ENCODE results near the gene INHBA. TPM values are rescaled to one million over a fixed set of nuclear protein-coding genes. Genes with fewer than 3 reads are reported as not detected.

The INHBA gene
- total RNA-seq, 1 donor from 2014 or later: 0.40 TPM

DNA sequence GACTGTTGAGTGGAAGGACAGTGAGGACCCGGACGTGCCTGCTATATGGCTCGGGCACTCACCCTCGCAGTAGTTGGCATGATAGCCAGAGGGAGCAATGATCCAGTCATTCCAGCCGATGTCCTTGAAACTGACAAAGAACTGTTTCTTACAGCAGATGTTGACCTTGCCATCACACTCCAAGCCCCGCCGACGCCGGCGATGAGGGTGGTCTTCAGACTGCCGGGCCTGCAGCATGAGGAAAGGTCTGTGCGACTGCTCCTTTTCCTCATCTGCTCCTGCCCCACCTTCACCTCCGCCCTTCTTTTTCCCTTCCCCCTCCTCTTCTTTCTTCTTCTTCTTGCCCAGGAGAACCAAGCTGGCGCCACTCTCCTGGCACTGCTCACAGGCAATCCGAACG, 13.1 kb downstream of the INHBA start:
- DNase-seq (ENCODE audit: low read depth in 2 of 2): no peak

DNA sequence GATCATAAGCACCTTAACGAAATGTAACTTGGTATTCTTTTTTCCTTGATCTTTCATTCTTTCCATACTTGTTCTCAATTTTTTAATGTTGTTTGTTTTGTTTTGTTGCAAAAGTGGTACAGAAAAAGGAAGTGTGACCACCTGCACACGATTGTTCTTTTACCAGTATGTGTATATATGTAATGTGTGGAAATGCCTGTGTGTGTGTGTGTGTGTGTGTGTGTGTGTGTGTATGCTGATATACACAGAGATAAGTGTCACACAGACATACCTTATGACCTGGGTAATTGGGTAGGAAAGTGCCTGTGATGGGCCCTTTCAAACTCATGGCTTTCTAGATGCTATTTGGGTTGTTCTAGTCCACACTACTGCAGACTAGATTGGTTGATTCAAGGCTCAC, 14.0 kb downstream of the INHBA start:
- DNase-seq (ENCODE audit: low read depth in 2 of 2): no peak

DNA sequence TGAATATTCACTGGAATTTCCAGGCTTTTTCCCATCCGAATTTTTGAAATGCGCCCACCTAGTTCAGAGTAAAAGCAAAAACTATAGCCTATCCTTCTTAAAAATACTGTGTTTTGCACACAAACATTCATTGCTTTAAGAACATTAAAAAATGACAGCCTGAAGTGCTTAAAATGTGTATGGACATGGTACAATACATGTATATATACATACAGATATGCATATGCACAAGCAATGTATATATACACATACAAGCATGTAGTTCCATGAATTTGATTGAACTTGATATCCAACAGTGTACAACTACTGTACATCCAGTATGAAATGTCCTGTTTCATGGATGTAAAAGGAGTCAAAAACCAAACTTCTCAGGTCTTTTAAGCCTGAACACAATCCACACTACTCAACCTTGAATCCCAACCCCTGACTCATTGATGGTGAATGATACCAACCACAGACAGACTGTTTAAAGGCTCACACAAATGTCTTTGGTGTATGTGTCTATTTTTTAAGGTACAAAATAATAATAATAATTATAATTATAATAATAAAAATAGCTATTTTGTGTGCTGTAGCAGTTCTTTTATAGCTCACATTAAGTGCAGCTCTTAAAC, 14.8 kb downstream of the INHBA start:
- DNase-seq (ENCODE audit: low read depth in 2 of 2): no peak

DNA sequence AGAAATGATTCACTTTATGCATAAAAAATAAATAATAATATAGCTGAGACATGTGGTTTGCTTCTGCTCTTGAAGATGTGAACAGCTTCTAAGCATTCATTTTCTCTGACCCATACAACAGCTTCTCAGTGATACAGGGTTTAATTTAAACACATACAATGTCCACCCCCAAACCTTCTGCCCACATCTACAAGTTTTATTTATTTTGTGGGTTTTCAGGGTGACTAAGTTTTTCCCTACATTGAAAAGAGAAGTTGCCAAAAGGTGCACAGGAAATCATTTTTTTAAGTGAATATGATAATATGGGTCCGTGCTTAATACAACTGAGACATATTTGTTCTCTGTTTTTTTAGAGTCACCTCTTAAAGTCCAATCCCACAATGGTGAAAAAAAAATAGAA, 17.2 kb downstream of the INHBA start:
- DNase-seq (ENCODE audit: low read depth in 2 of 2): peak; percentile 62 to 78

DNA sequence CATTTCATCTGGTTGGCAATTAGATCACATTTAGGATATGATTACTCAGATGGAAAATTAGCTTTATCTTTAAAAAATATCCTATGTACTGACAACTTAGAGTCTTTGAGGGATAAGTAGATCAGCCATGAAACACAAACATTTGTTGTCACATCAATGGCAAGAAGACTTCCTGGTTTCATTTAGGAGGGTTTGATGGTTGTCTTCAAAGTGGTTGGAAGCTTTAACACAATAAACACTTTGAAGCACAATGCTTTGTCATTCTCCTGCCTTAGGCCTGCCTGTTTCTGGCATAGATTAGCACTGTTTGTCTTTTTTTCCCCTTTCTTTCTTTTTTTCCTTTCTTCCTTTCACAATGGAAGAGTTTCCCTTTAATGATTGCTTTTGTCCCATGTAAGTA, 20.5 kb downstream of the INHBA start:
- no peak for DNase-seq (ENCODE audit: low read depth in 2 of 2)

DNA sequence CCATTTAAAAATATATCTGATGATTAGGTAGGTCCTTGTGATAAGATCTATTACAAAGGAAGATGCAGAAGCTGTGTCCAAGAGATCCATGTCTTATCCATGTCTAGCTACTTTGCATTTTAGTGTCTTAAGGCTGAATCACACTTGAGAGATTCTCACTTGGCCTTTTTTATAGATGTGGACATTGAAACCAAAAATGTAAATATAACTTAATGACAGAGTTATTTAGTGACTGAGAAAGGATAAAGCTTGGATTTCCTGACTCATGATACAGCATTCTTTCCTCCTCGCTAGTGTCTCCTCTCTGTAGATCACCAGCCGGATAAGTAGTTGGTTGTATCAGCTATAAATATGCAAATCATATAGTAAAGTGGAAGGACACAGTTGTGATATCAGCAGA, 23.3 kb downstream of the INHBA start:
- no peak for DNase-seq (ENCODE audit: low read depth in 2 of 2)

DNA sequence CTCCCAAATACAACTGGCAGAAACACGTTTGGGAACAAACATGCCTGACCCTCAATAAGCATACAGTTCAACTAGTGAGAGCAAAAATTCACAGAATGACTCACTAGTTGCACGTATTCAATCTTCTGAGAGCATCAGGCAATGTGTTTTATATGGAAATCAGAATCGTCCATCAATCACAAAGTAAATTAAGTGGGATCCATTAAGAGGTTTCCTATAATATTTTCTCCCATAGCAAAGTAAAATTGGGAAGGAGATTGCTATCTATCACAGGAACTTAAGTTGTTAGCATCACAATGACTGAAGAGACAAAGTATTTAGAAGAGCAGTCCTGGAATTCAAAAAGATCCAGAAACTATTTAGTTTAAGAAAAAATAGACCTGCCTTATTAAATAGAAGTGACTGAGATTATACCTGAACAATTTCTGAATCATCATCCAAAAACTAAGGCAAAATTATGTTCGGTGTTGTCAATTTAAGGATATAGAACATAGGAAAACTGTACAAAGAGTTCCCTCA, 28.3 kb downstream of the INHBA start:
- DNase-seq (ENCODE audit: low read depth in 2 of 2): no peak

DNA sequence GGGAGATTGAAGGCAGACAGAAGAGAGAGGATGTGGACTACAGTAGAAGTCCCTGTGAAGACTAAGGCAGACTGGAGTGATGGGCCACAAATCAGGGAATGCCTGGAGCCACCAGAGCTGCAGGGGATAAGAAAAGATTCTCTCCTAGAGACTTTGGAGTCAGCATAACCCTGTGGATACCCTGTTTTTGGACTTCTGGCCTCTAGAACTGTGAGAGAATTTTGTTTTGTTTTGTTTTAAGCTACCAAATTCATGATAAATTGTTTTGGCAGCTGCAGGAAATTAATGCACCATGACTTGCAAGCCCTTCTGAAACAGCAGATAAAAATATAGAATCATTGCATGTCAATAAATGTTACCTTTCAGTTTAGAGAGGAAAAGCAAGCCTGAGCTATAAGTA, 41.3 kb downstream of the INHBA start:
- peak in 1 of 2 donors; percentile 32 for DNase-seq (ENCODE audit: low read depth in 2 of 2)

DNA sequence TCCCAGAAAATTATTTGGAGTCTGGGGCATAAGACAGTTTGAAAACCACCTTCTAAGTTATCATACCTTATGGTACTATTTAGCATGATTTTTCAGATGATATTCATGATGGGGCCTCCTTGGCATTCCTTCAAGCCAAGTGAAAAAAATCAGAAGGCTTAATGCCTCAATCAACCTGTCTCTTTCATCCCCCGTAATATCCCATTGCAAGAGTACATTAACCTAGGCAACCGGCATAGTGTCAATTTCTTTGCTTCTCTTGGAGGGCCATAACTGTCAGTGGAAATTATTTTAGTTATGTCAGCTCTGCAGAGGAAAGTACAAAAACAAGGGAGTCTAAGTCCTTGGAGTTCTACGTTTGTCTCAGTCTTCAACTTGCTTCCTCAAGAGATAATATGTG, 43.4 kb downstream of the INHBA start:
- DNase-seq (ENCODE audit: low read depth in 2 of 2): no peak

DNA sequence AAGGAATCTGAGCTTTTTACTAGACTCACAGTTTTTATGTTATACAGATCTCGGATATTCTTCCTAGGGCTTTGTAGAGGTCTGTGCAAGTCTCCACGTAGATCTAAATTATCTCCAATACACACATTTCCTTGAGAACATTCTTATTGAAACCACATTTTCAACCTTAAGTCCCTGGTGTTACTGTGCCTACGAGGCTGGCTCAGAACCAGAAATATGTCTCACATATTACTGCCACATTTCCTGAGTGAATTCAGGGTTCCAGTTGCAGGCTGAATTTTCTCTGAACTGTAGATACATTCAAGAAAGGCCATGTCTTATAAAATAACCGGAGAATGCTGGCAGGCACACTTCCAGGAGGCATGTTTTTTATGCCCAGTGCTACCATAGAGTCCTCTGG, 46.5 kb downstream of the INHBA start:
- peak in 1 of 2 donors; percentile 90 for DNase-seq (ENCODE audit: low read depth in 2 of 2)

DNA sequence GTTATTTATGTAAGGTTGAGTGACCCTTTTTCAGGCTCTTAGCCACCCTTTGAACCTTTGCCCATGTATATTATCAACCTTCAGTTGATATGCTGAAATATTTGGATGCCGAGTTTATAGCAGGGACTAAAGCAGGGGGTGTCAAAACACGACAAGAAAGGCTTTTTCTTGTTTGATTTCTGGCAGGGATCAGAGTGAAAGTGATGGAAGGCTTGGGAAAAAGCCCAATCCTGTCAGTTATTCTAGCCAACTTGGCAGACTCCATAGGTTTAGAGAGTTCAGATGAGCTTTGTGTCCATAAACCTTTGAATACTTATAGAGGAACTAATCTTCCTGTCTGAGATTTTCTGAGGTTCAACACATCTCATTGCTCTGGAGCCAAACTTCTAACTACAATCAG, 47.5 kb downstream of the INHBA start:
- peak; percentile 0 to 40 for DNase-seq (ENCODE audit: low read depth in 2 of 2)

DNA sequence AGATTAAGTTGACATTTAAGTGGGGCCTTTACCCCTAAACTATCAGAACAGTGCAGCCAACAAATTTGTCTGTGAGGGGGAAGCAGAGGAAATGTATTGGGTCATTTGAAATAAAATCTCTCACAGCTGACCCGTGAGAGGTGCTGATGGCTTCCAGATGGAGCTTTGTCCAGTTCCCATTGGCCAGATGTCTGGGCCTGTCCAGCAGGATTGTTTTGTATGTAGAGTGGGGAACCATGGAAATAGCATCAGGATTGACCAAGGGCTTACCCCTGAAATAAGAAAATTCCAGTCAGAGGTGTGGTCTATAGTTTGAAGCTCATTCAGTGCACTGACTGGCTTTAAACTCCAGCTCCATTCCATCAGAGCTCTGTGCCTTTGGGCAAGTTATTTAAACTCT, 50.6 kb downstream of the INHBA start:
- DNase-seq (ENCODE audit: low read depth in 2 of 2): no peak

DNA sequence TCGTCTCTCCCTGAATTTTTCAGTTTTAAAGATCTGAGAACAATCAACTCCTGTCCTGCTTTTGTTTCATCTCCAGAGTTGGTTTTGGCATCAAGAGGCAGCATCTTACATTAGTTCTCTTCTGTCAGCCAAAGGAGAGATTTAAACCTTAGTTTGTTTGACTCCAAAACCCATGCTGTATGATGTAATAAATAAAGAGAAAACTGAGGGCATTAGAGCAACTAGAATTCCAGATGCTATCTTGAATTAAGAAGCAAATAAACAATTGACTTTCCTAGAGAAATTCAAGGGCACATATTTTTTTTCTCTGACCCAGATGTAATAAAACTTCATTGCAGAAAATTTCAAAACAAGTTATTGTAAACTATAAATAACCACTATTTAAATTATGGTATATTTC, 54.4 kb downstream of the INHBA start:
- DNase-seq (ENCODE audit: low read depth in 2 of 2): no peak

DNA sequence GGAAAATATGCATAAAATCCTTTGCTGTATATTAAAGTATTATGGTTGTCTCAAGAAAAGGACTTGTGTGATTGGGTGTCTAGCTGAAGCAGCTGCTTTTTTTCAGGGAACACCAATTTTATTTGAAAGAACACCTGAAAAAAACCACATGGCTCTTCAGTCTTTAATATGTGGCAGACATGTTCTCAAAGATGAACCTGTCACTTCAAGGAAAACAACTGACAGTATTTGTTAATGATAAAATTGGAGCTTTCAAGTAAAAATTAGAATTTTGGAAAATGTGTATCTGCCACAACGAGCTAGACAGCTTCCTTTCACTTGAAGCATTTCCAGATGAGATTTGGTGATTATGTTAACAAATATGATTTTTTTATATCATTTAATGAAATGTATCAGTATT, 59.3 kb downstream of the INHBA start:
- DNase-seq (ENCODE audit: low read depth in 2 of 2): no peak

DNA sequence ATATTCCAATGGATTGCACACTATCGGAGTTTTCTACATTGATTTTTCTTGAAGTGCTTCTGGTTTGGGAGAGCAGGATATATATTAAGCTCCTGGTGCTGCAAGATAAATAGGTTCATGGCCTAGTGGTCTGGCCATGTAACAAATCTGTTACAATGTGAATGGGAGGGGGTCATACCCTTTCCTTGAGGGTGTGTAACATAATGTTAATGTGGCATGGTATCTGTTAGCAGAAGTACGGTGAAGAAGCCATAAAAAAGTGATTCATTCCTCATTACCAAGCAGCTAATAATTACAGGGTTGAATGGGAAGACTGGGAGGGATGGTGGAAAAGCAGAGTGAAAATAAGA, 61.2 kb downstream of the INHBA start:
- no peak for DNase-seq (ENCODE audit: low read depth in 2 of 2)

DNA sequence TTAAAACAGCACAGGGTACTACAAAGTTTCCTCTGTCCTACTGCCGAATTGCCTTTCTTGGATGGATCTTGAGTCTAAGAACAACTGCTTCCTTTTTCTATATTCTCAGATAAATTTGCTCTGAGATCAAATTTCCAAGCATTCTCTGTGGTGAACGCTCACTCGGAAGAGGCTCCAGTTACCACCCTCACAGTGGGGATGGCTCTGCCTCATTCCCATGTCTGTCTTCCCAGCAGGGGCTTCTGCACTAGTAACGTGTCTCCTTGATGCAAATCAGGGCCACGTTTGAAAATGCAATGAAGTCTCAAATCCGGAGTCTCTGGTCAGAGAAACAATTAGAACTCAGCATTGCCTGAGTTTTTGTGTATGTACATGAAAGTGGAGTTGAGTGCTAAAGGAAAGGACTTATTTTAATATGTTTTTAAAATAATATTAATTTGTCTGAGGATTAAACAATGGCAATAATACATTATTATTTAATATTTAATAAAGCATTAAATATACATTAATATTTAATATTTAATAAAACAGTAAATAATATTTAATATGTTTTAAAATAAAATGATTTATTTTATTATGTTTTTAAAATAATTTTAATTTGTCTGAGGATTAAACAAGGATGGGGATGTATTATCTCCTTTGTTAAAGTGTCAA, 61.8 kb downstream of the INHBA start:
- DNase-seq (ENCODE audit: low read depth in 2 of 2): no peak

DNA sequence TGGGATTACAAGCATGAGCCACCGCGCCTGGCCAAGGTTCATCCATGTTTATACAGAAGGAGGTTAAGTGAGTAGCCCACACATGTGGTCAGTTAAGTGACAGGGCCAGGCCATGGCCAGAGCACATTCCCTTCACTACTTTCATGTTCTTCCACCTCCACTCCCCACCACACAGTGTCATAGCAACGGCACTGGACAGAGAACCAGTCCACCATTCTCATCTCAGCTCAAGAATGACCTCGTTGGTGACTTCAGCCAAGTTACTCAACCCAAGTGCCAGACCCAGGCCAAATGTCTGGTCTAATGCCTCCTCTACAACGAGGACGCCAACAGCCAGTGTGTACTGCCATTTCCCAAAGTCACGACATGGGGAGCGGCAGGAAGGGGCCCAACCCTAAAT, 62.4 kb downstream of the INHBA start:
- no peak for DNase-seq (ENCODE audit: low read depth in 2 of 2)

DNA sequence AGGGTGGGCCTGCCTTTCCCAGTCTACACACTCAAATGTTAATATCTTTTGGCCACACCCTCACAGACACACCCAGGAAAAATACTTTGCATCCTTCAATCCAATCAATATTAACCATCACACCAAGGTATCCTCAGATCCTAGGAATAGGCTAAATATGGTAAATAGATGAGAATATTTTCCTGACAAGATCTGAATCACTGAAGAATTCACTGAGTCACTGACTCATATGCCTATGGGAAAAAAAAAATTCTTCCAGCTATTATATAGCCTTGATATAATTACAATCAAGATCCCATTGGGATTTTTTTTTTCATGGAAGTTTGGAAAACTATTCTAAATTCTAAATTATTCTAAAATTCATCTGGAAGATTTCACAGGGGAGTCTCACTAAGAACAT, 65.8 kb downstream of the INHBA start:
- DNase-seq (ENCODE audit: low read depth in 2 of 2): no peak
